GM19452 (cell line): Measurements from ENCODE around the gene DOK7.

Source experiments
- ATAC-seq: cut with Tn5 transposase; IDR thresholded peaks from one replicate; pipeline ENCODE4 v1.9.1; 2021; ENCODE audit not compliant: unreplicated experiment

DOK7 gene

GRCh38 chr4:3462321-3462789 is 751 bp upstream of the DOK7 start:
- ATAC-seq: no peak

GRCh38 chr4:3463556-3464348 is 646 bp downstream of the DOK7 start:
- ATAC-seq: no peak

GRCh38 chr4:3464349-3464905 is 1.3 kb downstream of the DOK7 start:
- ATAC-seq: no peak

GRCh38 chr4:3464911-3465697 is 2.0 kb downstream of the DOK7 start:
- no peak for ATAC-seq

GRCh38 chr4:3465698-3466671 is 2.9 kb downstream of the DOK7 start:
- ATAC-seq: no peak

GRCh38 chr4:3466691-3467600 is 3.8 kb downstream of the DOK7 start:
- ATAC-seq: no peak

GRCh38 chr4:3467601-3468031 is 4.5 kb downstream of the DOK7 start:
- ATAC-seq: no peak

GRCh38 chr4:3468154-3468553 is 5.0 kb downstream of the DOK7 start:
- ATAC-seq: no peak

- ATAC-seq: no peak
Observed at GRCh38 chr4:3468804-3469203, 5.7 kb downstream of the DOK7 start.

GRCh38 chr4:3469386-3470243 is 6.5 kb downstream of the DOK7 start:
- ATAC-seq: no peak

GRCh38 chr4:3470244-3471097 is 7.4 kb downstream of the DOK7 start:
- no peak for ATAC-seq

- ATAC-seq: no peak
Observed at GRCh38 chr4:3471098-3471760, 8.1 kb downstream of the DOK7 start.

- ATAC-seq: no peak
Observed at GRCh38 chr4:3471886-3472285, 8.8 kb downstream of the DOK7 start.

GRCh38 chr4:3472411-3473141 is 9.5 kb downstream of the DOK7 start:
- ATAC-seq: no peak

- no peak for ATAC-seq
Observed at GRCh38 chr4:3473181-3473950, 10.3 kb downstream of the DOK7 start.
